IPS-15b (cell line): Measurements from ENCODE around the gene ATP10A.

Source experiments
- H3K27me3 ChIP-seq: one replicate; pipeline ENCODE4 v1.6.1; 2013; ENCODE audit warnings: low read length; ENCODE audit not compliant: control insufficient read depth, insufficient read depth
- H3K36me3 ChIP-seq: one replicate; pipeline ENCODE4 v1.6.1; 2013; ENCODE audit warnings: low read length; ENCODE audit not compliant: control insufficient read depth, insufficient read depth
- H3K4me1 ChIP-seq: one replicate; pipeline ENCODE4 v1.6.1; 2013; ENCODE audit warnings: mild to moderate bottlenecking, low read length; ENCODE audit not compliant: control insufficient read depth, insufficient read depth
- H3K4me3 ChIP-seq: one replicate; pipeline ENCODE4 v1.5.1; 2013; ENCODE audit warnings: low read depth, low read length
- H3K9ac ChIP-seq: one replicate; pipeline ENCODE4 v1.6.1; 2013; ENCODE audit warnings: low read depth, mild to moderate bottlenecking, low read length
- H3K9me3 ChIP-seq: one replicate; pipeline ENCODE4 v1.6.1; 2013; ENCODE audit warnings: mild to moderate bottlenecking, low read length; ENCODE audit not compliant: control insufficient read depth, insufficient read depth

Gene ATP10A

GRCh38 chr15:25679964-25680685 lies 183.0 kb downstream of the ATP10A start:
- Histone ChIP-seq H3K27me3 (no peaks in the 10 kb centered on the region), H3K4me3 (no peak overlapping the region), H3K9me3 (no peaks in the 10 kb centered on the region)

GRCh38 chr15:25679492-25679891 lies 183.6 kb downstream of the ATP10A start:
- no peaks in the 10 kb centered on the region for H3K9me3 ChIP-seq
- no peaks in the 10 kb centered on the region for H3K27me3 ChIP-seq
- no peak overlapping the region for H3K9ac ChIP-seq
- peaks cover 4% of the 10 kb centered on the region for H3K4me1 ChIP-seq
- H3K36me3 ChIP-seq: no peaks in the 10 kb centered on the region
- H3K4me3 ChIP-seq: no peak overlapping the region

More at GRCh38 chr15:25679964-25680685, 183.0 kb downstream of the ATP10A start:
- Histone ChIP-seq H3K9ac (no peak overlapping the region), H3K4me1 (peaks cover 4% of the 10 kb centered on the region), H3K36me3 (no peaks in the 10 kb centered on the region)

GRCh38 chr15:25678500-25678855 lies 184.6 kb downstream of the ATP10A start:
- H3K27me3 ChIP-seq: no peaks in the 10 kb centered on the region
- H3K36me3 ChIP-seq: no peaks in the 10 kb centered on the region
- H3K9me3 ChIP-seq: no peaks in the 10 kb centered on the region
- H3K4me1 ChIP-seq: peaks cover 4% of the 10 kb centered on the region
- H3K4me3 ChIP-seq: no peak overlapping the region
- no peak overlapping the region for H3K9ac ChIP-seq

GRCh38 chr15:25677719-25678499 lies 185.2 kb downstream of the ATP10A start:
- Histone ChIP-seq H3K36me3 (no peaks in the 10 kb centered on the region), H3K27me3 (no peaks in the 10 kb centered on the region), H3K9me3 (no peaks in the 10 kb centered on the region), H3K4me1 (peaks cover 4% of the 10 kb centered on the region), H3K4me3 (no peak overlapping the region), H3K9ac (no peak overlapping the region)

- Histone ChIP-seq H3K9me3 (no peaks in the 10 kb centered on the region), H3K9ac (no peak overlapping the region), H3K27me3 (no peaks in the 10 kb centered on the region), H3K36me3 (no peaks in the 10 kb centered on the region), H3K4me1 (peaks cover 4% of the 10 kb centered on the region), H3K4me3 (no peak overlapping the region)
These were observed 187.1 kb downstream of the ATP10A start for GRCh38 chr15:25676070-25676469.

GRCh38 chr15:25675396-25675795 lies 187.7 kb downstream of the ATP10A start:
- Histone ChIP-seq H3K4me3 (no peak overlapping the region), H3K4me1 (peaks cover 10% of the 10 kb centered on the region), H3K36me3 (no peaks in the 10 kb centered on the region), H3K27me3 (no peaks in the 10 kb centered on the region), H3K9ac (no peak overlapping the region), H3K9me3 (no peaks in the 10 kb centered on the region)

GRCh38 chr15:25674913-25675312 lies 188.2 kb downstream of the ATP10A start:
- Histone ChIP-seq H3K4me1 (peaks cover 11% of the 10 kb centered on the region), H3K4me3 (no peak overlapping the region), H3K9ac (no peak overlapping the region), H3K27me3 (no peaks in the 10 kb centered on the region), H3K9me3 (no peaks in the 10 kb centered on the region), H3K36me3 (no peaks in the 10 kb centered on the region)

- no peak overlapping the region for H3K4me3 ChIP-seq
- no peaks in the 10 kb centered on the region for H3K27me3 ChIP-seq
- H3K9ac ChIP-seq: no peak overlapping the region
- peaks cover 20% of the 10 kb centered on the region for H3K4me1 ChIP-seq
- H3K36me3 ChIP-seq: no peaks in the 10 kb centered on the region
- no peaks in the 10 kb centered on the region for H3K9me3 ChIP-seq
These were observed 189.2 kb downstream of the ATP10A start for GRCh38 chr15:25673972-25674371.

- H3K9me3 ChIP-seq: no peaks in the 10 kb centered on the region
- no peaks in the 10 kb centered on the region for H3K27me3 ChIP-seq
- no peak overlapping the region for H3K9ac ChIP-seq
- no peak overlapping the region for H3K4me3 ChIP-seq
- peaks cover 24% of the 10 kb centered on the region for H3K4me1 ChIP-seq
- no peaks in the 10 kb centered on the region for H3K36me3 ChIP-seq
These were observed 189.8 kb downstream of the ATP10A start for GRCh38 chr15:25673351-25673750.

GRCh38 chr15:25671132-25671531 lies 192.0 kb downstream of the ATP10A start:
- Histone ChIP-seq H3K4me3 (no peak overlapping the region), H3K9ac (no peak overlapping the region), H3K4me1 (peaks cover 19% of the 10 kb centered on the region), H3K27me3 (no peaks in the 10 kb centered on the region), H3K36me3 (no peaks in the 10 kb centered on the region), H3K9me3 (no peaks in the 10 kb centered on the region)

GRCh38 chr15:25670621-25671020 lies 192.5 kb downstream of the ATP10A start:
- Histone ChIP-seq H3K27me3 (no peaks in the 10 kb centered on the region), H3K4me1 (peaks cover 19% of the 10 kb centered on the region), H3K4me3 (no peak overlapping the region), H3K9me3 (no peaks in the 10 kb centered on the region), H3K36me3 (no peaks in the 10 kb centered on the region), H3K9ac (no peak overlapping the region)

- Histone ChIP-seq H3K27me3 (no peaks in the 10 kb centered on the region), H3K9ac (no peak overlapping the region), H3K4me3 (peak overlapping the region; percentile 30), H3K9me3 (no peaks in the 10 kb centered on the region), H3K4me1 (peaks cover 19% of the 10 kb centered on the region), H3K36me3 (no peaks in the 10 kb centered on the region)
These were observed 193.0 kb downstream of the ATP10A start for GRCh38 chr15:25670025-25670554.
